Peyer's patch (tissue), 4 donors: ENCODE data around the gene VWA1.

Experiments
- POLR2A ChIP-seq, 2 donors: fragments of 450-650 bp; IDR thresholded peaks; one replicate each; pipeline ENCODE4 v1.5.1; 2017; ENCODE audit warnings: antibody characterized with exemption in 2 of 2, mild to moderate bottlenecking in 2 of 2, moderate library complexity in 2 of 2
- TF ChIP-seq, protein P1 (sequence below), 6 experiments: fragments of 450-650 bp in 4 of 6; fragments of 200-600 bp in 2 of 6; sonication (generic) in 1 of 6; IDR thresholded peaks; one replicate each; pipeline ENCODE4 v1.5.1; 2017 to 2019; ENCODE audit warnings: antibody characterized with exemption in 6 of 6, mild to moderate bottlenecking in 3 of 6, moderate library complexity in 1 of 6

- TF ChIP-seq, protein P1, sequence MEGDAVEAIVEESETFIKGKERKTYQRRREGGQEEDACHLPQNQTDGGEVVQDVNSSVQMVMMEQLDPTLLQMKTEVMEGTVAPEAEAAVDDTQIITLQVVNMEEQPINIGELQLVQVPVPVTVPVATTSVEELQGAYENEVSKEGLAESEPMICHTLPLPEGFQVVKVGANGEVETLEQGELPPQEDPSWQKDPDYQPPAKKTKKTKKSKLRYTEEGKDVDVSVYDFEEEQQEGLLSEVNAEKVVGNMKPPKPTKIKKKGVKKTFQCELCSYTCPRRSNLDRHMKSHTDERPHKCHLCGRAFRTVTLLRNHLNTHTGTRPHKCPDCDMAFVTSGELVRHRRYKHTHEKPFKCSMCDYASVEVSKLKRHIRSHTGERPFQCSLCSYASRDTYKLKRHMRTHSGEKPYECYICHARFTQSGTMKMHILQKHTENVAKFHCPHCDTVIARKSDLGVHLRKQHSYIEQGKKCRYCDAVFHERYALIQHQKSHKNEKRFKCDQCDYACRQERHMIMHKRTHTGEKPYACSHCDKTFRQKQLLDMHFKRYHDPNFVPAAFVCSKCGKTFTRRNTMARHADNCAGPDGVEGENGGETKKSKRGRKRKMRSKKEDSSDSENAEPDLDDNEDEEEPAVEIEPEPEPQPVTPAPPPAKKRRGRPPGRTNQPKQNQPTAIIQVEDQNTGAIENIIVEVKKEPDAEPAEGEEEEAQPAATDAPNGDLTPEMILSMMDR (IDR thresholded peaks at IDR 0.05), result no peak
- no peak for TF ChIP-seq POLR2A (IDR thresholded peaks at IDR 0.05)
These were observed 54.4 kb downstream of the VWA1 start for GRCh38 chr1:1489861-1490260.
